ENCODE measurements around the gene LYSMD1.
"Not testable (repeated sequence)": the region's sequence is repeated elsewhere in the genome, so short reads cannot be mapped to it uniquely, and the experiment has no call there.

Gene LYSMD1

GRCh38 chr1:151211972-151212705 lies 46.4 kb upstream of the LYSMD1 start:
- no peak for TF ChIP-seq ZC3H10 (CRISPR knock-in tag; IDR thresholded peaks at IDR 0.05)
- TF ChIP-seq ZNF70 (CRISPR knock-in tag; IDR thresholded peaks at IDR 0.05), result no peak
- TF ChIP-seq, protein P1, sequence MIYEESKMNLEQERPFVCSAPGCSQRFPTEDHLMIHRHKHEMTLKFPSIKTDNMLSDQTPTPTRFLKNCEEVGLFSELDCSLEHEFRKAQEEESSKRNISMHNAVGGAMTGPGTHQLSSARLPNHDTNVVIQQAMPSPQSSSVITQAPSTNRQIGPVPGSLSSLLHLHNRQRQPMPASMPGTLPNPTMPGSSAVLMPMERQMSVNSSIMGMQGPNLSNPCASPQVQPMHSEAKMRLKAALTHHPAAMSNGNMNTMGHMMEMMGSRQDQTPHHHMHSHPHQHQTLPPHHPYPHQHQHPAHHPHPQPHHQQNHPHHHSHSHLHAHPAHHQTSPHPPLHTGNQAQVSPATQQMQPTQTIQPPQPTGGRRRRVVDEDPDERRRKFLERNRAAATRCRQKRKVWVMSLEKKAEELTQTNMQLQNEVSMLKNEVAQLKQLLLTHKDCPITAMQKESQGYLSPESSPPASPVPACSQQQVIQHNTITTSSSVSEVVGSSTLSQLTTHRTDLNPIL (CRISPR knock-in tag; IDR thresholded peaks at IDR 0.05; ENCODE audit: low read depth), result no peak
- no peak for TF ChIP-seq GLIS3 (CRISPR knock-in tag; IDR thresholded peaks at IDR 0.05)
- TF ChIP-seq TOX (CRISPR knock-in tag; IDR thresholded peaks at IDR 0.05; ENCODE audit: borderline replicate concordance), result no peak
- TF ChIP-seq, protein P2, sequence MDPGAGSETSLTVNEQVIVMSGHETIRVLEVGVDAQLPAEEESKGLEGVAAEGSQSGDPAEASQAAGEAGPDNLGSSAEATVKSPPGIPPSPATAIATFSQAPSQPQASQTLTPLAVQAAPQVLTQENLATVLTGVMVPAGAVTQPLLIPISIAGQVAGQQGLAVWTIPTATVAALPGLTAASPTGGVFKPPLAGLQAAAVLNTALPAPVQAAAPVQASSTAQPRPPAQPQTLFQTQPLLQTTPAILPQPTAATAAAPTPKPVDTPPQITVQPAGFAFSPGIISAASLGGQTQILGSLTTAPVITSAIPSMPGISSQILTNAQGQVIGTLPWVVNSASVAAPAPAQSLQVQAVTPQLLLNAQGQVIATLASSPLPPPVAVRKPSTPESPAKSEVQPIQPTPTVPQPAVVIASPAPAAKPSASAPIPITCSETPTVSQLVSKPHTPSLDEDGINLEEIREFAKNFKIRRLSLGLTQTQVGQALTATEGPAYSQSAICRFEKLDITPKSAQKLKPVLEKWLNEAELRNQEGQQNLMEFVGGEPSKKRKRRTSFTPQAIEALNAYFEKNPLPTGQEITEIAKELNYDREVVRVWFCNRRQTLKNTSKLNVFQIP (CRISPR knock-in tag; IDR thresholded peaks at IDR 0.05; ENCODE audit: borderline replicate concordance, low read depth), result no peak
- no peak for TF ChIP-seq ISL1 (CRISPR knock-in tag; IDR thresholded peaks at IDR 0.05)
- TF ChIP-seq PPARA (CRISPR knock-in tag; IDR thresholded peaks at IDR 0.05; ENCODE audit: borderline replicate concordance), result no peak
- TF ChIP-seq, protein P3, sequence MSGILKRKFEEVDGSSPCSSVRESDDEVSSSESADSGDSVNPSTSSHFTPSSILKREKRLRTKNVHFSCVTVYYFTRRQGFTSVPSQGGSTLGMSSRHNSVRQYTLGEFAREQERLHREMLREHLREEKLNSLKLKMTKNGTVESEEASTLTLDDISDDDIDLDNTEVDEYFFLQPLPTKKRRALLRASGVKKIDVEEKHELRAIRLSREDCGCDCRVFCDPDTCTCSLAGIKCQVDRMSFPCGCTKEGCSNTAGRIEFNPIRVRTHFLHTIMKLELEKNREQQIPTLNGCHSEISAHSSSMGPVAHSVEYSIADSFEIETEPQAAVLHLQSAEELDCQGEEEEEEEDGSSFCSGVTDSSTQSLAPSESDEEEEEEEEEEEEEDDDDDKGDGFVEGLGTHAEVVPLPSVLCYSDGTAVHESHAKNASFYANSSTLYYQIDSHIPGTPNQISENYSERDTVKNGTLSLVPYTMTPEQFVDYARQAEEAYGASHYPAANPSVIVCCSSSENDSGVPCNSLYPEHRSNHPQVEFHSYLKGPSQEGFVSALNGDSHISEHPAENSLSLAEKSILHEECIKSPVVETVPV (CRISPR knock-in tag; IDR thresholded peaks at IDR 0.05), result no peak
- no peak for TF ChIP-seq BACH2 (CRISPR knock-in tag; IDR thresholded peaks at IDR 0.05; ENCODE audit: borderline replicate concordance)
- TF ChIP-seq ZFP30 (CRISPR knock-in tag; IDR thresholded peaks at IDR 0.05), result no peak
- TF ChIP-seq TSHZ2 (CRISPR knock-in tag; IDR thresholded peaks at IDR 0.05), result no peak
- TF ChIP-seq ZNF8 (CRISPR knock-in tag; IDR thresholded peaks at IDR 0.05), result no peak
- TF ChIP-seq ZFP3 (CRISPR knock-in tag; IDR thresholded peaks at IDR 0.05), result no peak
- no peak for TF ChIP-seq SNAI2 (CRISPR knock-in tag; IDR thresholded peaks at IDR 0.05)
- TF ChIP-seq, protein P4, sequence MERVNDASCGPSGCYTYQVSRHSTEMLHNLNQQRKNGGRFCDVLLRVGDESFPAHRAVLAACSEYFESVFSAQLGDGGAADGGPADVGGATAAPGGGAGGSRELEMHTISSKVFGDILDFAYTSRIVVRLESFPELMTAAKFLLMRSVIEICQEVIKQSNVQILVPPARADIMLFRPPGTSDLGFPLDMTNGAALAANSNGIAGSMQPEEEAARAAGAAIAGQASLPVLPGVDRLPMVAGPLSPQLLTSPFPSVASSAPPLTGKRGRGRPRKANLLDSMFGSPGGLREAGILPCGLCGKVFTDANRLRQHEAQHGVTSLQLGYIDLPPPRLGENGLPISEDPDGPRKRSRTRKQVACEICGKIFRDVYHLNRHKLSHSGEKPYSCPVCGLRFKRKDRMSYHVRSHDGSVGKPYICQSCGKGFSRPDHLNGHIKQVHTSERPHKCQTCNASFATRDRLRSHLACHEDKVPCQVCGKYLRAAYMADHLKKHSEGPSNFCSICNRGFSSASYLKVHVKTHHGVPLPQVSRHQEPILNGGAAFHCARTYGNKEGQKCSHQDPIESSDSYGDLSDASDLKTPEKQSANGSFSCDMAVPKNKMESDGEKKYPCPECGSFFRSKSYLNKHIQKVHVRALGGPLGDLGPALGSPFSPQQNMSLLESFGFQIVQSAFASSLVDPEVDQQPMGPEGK (CRISPR knock-in tag; IDR thresholded peaks at IDR 0.05; ENCODE audit: borderline replicate concordance), result no peak
- TF ChIP-seq TCF4 (CRISPR knock-in tag; IDR thresholded peaks at IDR 0.05; ENCODE audit: borderline replicate concordance), result no peak
- no peak for ATAC-seq

DNA sequence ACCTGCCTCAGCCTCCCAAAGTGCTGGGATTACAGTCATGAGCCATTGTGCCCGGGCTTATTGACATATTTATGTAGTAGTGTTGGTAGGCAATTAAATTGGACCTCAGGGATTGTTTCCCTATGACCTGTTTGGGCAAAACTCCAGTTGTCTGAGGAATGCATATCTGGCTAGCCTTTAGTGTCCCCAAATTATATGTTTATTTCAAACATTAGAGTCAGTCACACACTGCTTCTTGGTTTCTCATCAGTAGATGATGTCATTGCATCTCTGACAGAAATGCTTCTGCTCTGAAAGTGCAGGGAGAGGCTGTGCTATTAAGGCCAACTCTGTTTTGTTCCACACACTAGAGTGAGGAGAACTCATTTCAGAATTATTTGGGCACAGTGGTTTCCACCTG lies 45.1 kb upstream of the LYSMD1 start:
- ATAC-seq, result peak; percentile 67
- no peak for TF ChIP-seq ZFP30 (CRISPR knock-in tag; IDR thresholded peaks at IDR 0.05)
- no peak for TF ChIP-seq SNAI2 (CRISPR knock-in tag; IDR thresholded peaks at IDR 0.05)
- TF ChIP-seq GLIS3 (CRISPR knock-in tag; IDR thresholded peaks at IDR 0.05), result no peak
- no peak for TF ChIP-seq ZNF70 (CRISPR knock-in tag; IDR thresholded peaks at IDR 0.05)
- TF ChIP-seq OSR1 (CRISPR knock-in tag; IDR thresholded peaks at IDR 0.05), result no peak
- TF ChIP-seq TCF4 (CRISPR knock-in tag; IDR thresholded peaks at IDR 0.05; ENCODE audit: borderline replicate concordance), result no peak
- no peak for TF ChIP-seq TSHZ2 (CRISPR knock-in tag; IDR thresholded peaks at IDR 0.05)
- no peak for TF ChIP-seq ZFP3 (CRISPR knock-in tag; IDR thresholded peaks at IDR 0.05)
- no peak for TF ChIP-seq ISL1 (CRISPR knock-in tag; IDR thresholded peaks at IDR 0.05)
- TF ChIP-seq, protein P1 (CRISPR knock-in tag; IDR thresholded peaks at IDR 0.05; ENCODE audit: low read depth), result no peak
- no peak for TF ChIP-seq ZNF8 (CRISPR knock-in tag; IDR thresholded peaks at IDR 0.05)

GRCh38 chr1:151205381-151205965 lies 39.8 kb upstream of the LYSMD1 start:
- not testable (repeated sequence) for ATAC-seq

Measured in SK-N-SH treated with all-trans-retinoic acid at 6 μM for 48 hours (cell line).